K562 (cell line): ENCODE data around the gene KIRREL1. TPM values are rescaled to one million over a fixed set of nuclear protein-coding genes. Genes with fewer than 3 reads are reported as not detected.

ENCODE experiments used
- ATAC-seq: fragments of 200-7000 bp; cut with Tn5 transposase; 3 replicates; pipeline ENCODE4 v1.9.1; 2020; ENCODE audit warnings: moderate library complexity
- BruUV-seq: library from RNA; stranded (reverse); fragments of 400-500 nt; replicated peaks from 2 replicates; lab custom pipeline; 2021; lab: Mats Ljungman, UMichigan
- CTCF ChIA-PET: fragments of 300-600 bp; formaldehyde crosslinking; extraction: SDS; loops from one replicate; lab custom pipeline; 2021; ENCODE audit warnings: low intra/inter-chr PET ratio; lab: Yijun Ruan, JAX
- POLR2A ChIA-PET: fragments of 300-600, 350-650 bp; sonication (Branson Sonifier 250); formaldehyde crosslinking; extraction: SDS; loops from one replicate; lab custom pipeline; 2021; ENCODE audit warnings: antibody characterized with exemption, inconsistent platforms; lab: Yijun Ruan, JAX
- DNase-seq, 4 experiments: peaks; one replicate each; pipeline versions ENCODE4 v3.0.0 to v3.0.0-alpha.2; 2011 to 2018; ENCODE audit warnings: low spot score in 3 of 4, mixed read lengths in 3 of 4; ENCODE audit errors: extremely low read depth in 1 of 4
- FAIRE-seq: peaks from 2 replicates; lab custom pipeline; 2011; peaks lifted over from hg19 to GRCh38; lab: Jason Lieb, UNC
- H2AFZ ChIP-seq: 2 replicates; pipeline ENCODE4 v1.6.0; 2011; ENCODE audit warnings: low read depth, low read length, control low read depth, inconsistent platforms
- H3K27ac ChIP-seq: fragments of 200-600 bp; 3 replicates; pipeline ENCODE4 v1.8.0; 2011; ENCODE audit warnings: low read depth, mild to moderate bottlenecking, control low read depth, inconsistent platforms, low read length, moderate library complexity, mixed read lengths; ENCODE audit errors: extremely low read depth
- H3K27me3 ChIP-seq, 2 experiments: fragments of 300-600 bp in 1 of 2; 2 replicates in 1 of 2; 3 replicates in 1 of 2; pipeline versions ENCODE4 v1.6.0 to v1.8.0; 2011; ENCODE audit warnings: inconsistent platforms in 2 of 2, low read length in 2 of 2, mild to moderate bottlenecking in 1 of 2, mixed read lengths in 1 of 2, moderate library complexity in 1 of 2; ENCODE audit not compliant: control insufficient read depth in 2 of 2, insufficient read depth in 2 of 2
- H3K36me3 ChIP-seq: fragments of 300-600 bp; 3 replicates; pipeline ENCODE4 v1.8.0; 2011; ENCODE audit warnings: mild to moderate bottlenecking, low read length, inconsistent platforms; ENCODE audit not compliant: control insufficient read depth, insufficient read depth
- H3K4me1 ChIP-seq, 2 experiments: fragments of 200-600 bp in 1 of 2; replicated peaks in 1 of 2; 2 replicates in 1 of 2; 3 replicates in 1 of 2; pipeline versions ENCODE4 v1.5.1 to v1.8.0; 2011; ENCODE audit warnings: inconsistent platforms in 2 of 2, low read length in 2 of 2, mild to moderate bottlenecking in 1 of 2, mixed read lengths in 1 of 2, moderate library complexity in 1 of 2; ENCODE audit not compliant: control insufficient read depth in 2 of 2, insufficient read depth in 2 of 2
- H3K4me2 ChIP-seq: 2 replicates; pipeline ENCODE4 v1.6.1; 2011; ENCODE audit warnings: low read length, control low read depth, inconsistent platforms, mixed read lengths; ENCODE audit not compliant: insufficient read depth
- H3K4me3 ChIP-seq: fragments of 200-600 bp; sonication (generic), shearing (Covaris generic); 2 replicates; pipeline ENCODE4 v1.5.1; 2016; ENCODE audit warnings: control low read depth, inconsistent platforms
- H3K79me2 ChIP-seq: fragments of 200-600 bp; 3 replicates; pipeline ENCODE4 v1.8.0; 2011; ENCODE audit warnings: low read length, inconsistent platforms; ENCODE audit not compliant: control insufficient read depth, insufficient read depth
- H3K9ac ChIP-seq, 2 experiments: 2 replicates each; pipeline versions ENCODE4 v1.6.0 to v1.6.1; 2011; ENCODE audit warnings: low read depth in 2 of 2, low read length in 2 of 2, control low read depth in 1 of 2, inconsistent platforms in 1 of 2, mild to moderate bottlenecking in 1 of 2, mixed read lengths in 1 of 2; ENCODE audit not compliant: insufficient read depth in 1 of 2
- H3K9me1 ChIP-seq: one replicate; pipeline ENCODE4 v1.6.0; 2011; ENCODE audit warnings: inconsistent platforms, mild to moderate bottlenecking, low read length, moderate library complexity; ENCODE audit not compliant: control insufficient read depth, insufficient read depth
- H3K9me3 ChIP-seq: replicated peaks from 2 replicates; pipeline ENCODE4 v1.5.1; 2011; ENCODE audit warnings: low read depth, low read length, inconsistent platforms; ENCODE audit not compliant: control insufficient read depth, insufficient read depth
- H4K20me1 ChIP-seq: replicated peaks from 2 replicates; pipeline ENCODE4 v1.6.1; 2011; ENCODE audit warnings: low read length, inconsistent platforms, mixed read lengths; ENCODE audit not compliant: control insufficient read depth, insufficient read depth
- LCOR ChIP-seq: sonication (generic); formaldehyde crosslinking; IDR thresholded peaks from 2 replicates; pipeline ENCODE4 v1.8.0; 2022; ENCODE audit warnings: mild to moderate bottlenecking, missing genetic modification reagents
- RFX5 ChIP-seq: IDR thresholded peaks from 2 replicates; pipeline ENCODE4 v1.6.1; 2011; ENCODE audit warnings: low read depth, mild to moderate bottlenecking, improper control_type of control experiment, low read length
- SNIP1 ChIP-seq: fragments of 450-650 bp; IDR thresholded peaks from 2 replicates; pipeline ENCODE4 v1.7.1; 2017; ENCODE audit warnings: low read depth, mild to moderate bottlenecking
- ZNF124 ChIP-seq: sonication (generic); formaldehyde crosslinking; IDR thresholded peaks from 2 replicates; pipeline ENCODE4 v1.8.1; 2022; ENCODE audit warnings: missing genetic modification reagents
- ZNF263 ChIP-seq: sonication (generic); formaldehyde crosslinking; IDR thresholded peaks from 2 replicates; pipeline ENCODE4 v1.8.0; 2022; ENCODE audit warnings: mild to moderate bottlenecking, missing genetic modification reagents, borderline replicate concordance
- WGBS: fragments of 100-300 bp; shearing (Covaris generic); methylation state at CpG from one replicate; pipeline ENCODE4 v1.1.6; 2016; ENCODE audit warnings: low coverage, mixed read lengths; ENCODE audit not compliant: insufficient coverage; ENCODE audit errors: missing lambda C conversion rate; 5-methylcytosine and 5-hydroxymethylcytosine counted together
- in situ Hi-C: fragments of 300-500 bp; cut with MboI; formaldehyde crosslinking; loops from 4 replicates; pipeline ENCODE4 v1.15.0; 2018; ENCODE audit warnings: inconsistent platforms, mixed read lengths
- intact Hi-C: fragments of 100-400 bp; cut with micrococcal nuclease; formaldehyde crosslinking; loops from 2 replicates; pipeline ENCODE4 v1.14.2; 2022
- polyA plus RNA-seq, 8 experiments: library from polyadenylated mRNA; depleted of rRNA in 4 of 8; stranded (reverse) in 5 of 8; unstranded in 3 of 8; fragments of >200 nt; fragmentation: Nextera tagmentation in 2 of 8; fragmentation: Illumina TruSeq in 1 of 8; extraction: Ambion mirVana in 2 of 8; extraction: Trizol in 1 of 8; gene quantifications; 2 replicates each; pipeline versions ENCODE4 v1.2.1 to v1.2.3, GENCODE V29; 2011 to 2014; ENCODE audit warnings: inconsistent platforms in 1 of 8, missing spikeins in 1 of 8
- total RNA-seq, 7 experiments: library from RNA; depleted of rRNA in 6 of 7; stranded (reverse); fragments of >200 nt in 6 of 7; fragmentation: Illumina TruSeq in 2 of 7; extraction: Trizol in 2 of 7; gene quantifications; 2 replicates each; pipeline versions ENCODE4 v1.2.1 to v1.2.3, GENCODE V29; 2011 to 2021; ENCODE audit warnings: low replicate concordance in 1 of 7
- TF ChIP-seq, protein P1 (sequence below): fragments of 200-800 bp; sonication (Bioruptor generic); IDR thresholded peaks from 2 replicates; pipeline ENCODE4 v1.6.1; 2017; ENCODE audit warnings: missing genetic modification characterization, missing compliant biosample characterization
- TF ChIP-seq, protein P2 (sequence below): fragments of 450-650 bp; formaldehyde crosslinking; IDR thresholded peaks from 2 replicates; pipeline ENCODE4 v1.4.0; 2020; ENCODE audit warnings: mild to moderate bottlenecking, moderate library complexity
- TF ChIP-seq, protein P3 (sequence below): sonication (generic); formaldehyde crosslinking; IDR thresholded peaks from 2 replicates; pipeline ENCODE4 v1.8.0; 2022; ENCODE audit warnings: mild to moderate bottlenecking, missing genetic modification reagents

Gene KIRREL1
- total and polyA plus RNA-seq, 9 of the 15 experiments (the other 6 are each of a cell fraction or from before 2014, with no cell fraction given): under 0.01 to 0.22 (median 0.03) TPM; not detected in 3

DNA sequence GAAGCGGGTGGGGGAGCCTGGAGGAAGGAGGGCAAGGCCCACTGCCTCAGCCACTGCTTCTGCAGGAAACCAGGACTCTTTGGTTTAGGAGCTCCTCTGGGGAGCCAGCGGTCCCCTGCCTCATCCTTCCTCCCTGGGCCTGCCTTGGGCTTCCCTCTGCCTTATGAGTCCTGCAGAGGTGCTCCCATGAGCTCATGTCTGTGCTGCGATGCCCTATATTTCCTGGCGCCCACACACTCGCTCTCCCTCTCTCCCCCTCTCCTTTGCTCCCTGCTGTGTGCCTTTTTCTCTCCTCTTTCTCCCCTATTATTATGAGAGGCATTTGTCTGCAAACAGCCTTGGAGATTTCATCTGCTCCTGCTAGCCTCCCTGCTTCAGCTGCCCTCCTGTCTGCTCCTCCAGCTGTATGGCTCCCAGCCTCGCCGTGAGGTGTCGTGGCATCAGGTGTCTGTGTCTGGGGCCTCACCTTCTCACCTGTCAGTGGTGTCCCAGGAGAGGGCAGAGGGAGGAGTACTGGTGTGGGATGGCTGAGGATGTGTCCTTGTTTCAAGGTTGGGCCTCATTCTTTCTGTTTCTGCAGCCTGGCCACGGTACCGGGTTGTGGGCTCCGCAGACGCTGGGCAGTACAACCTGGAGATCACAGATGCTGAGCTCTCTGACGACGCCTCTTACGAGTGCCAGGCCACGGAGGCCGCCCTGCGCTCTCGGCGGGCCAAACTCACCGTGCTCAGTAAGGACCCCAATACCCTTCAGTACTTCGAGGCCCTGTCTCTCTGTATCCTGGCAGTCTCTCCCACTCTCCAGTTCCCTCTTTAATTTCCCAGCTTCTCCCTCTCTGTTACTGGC lies 84.2 kb downstream of the KIRREL1 start:
- 0% methylated on average over 20 of the region's 22 CpGs for WGBS
- Histone ChIP-seq H3K27me3 (peaks cover 6 to 43% of the 10 kb centered on the region in 2 experiments; a peak in 3 of 5 replicates), H3K27ac (no peak overlapping the region), H3K36me3 (no peaks in the 10 kb centered on the region), H3K4me1 (no peaks in the 10 kb centered on the region), H3K4me2 (no peak overlapping the region), H2AFZ (no peak overlapping the region), H3K9ac (no peak overlapping the region), H3K4me3 (no peak overlapping the region), H3K9me3 (no peaks in the 10 kb centered on the region), H4K20me1 (peaks cover 5% of the 10 kb centered on the region; the same call in 1 of the 2 replicates), H3K79me2 (no peaks in the 10 kb centered on the region), H3K9me1 (no peaks in the 10 kb centered on the region)
- no TSS peak for BruUV-seq
- DNase-seq (no peak), ATAC-seq (no peak), FAIRE-seq (no peak)
- ChIA-PET CTCF (no interaction called here), POLR2A (interaction anchor here (0.7 to 1.1 kb wide), 2 partner anchors 11 to 20 kb away, joined by 4 read pairs; no protein-coding TSS in a partner anchor)
- in situ Hi-C loops (no loop called here), intact Hi-C loops (no loop called here)
- TF ChIP-seq RFX5: no peak
- TF ChIP-seq ZNF263 (CRISPR knock-in tag): peak; percentile 67; the same call in 1 of the 2 replicates
- TF ChIP-seq, protein P1, sequence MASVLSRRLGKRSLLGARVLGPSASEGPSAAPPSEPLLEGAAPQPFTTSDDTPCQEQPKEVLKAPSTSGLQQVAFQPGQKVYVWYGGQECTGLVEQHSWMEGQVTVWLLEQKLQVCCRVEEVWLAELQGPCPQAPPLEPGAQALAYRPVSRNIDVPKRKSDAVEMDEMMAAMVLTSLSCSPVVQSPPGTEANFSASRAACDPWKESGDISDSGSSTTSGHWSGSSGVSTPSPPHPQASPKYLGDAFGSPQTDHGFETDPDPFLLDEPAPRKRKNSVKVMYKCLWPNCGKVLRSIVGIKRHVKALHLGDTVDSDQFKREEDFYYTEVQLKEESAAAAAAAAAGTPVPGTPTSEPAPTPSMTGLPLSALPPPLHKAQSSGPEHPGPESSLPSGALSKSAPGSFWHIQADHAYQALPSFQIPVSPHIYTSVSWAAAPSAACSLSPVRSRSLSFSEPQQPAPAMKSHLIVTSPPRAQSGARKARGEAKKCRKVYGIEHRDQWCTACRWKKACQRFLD (CRISPR knock-in tag): no peak
- TF ChIP-seq, protein P2, sequence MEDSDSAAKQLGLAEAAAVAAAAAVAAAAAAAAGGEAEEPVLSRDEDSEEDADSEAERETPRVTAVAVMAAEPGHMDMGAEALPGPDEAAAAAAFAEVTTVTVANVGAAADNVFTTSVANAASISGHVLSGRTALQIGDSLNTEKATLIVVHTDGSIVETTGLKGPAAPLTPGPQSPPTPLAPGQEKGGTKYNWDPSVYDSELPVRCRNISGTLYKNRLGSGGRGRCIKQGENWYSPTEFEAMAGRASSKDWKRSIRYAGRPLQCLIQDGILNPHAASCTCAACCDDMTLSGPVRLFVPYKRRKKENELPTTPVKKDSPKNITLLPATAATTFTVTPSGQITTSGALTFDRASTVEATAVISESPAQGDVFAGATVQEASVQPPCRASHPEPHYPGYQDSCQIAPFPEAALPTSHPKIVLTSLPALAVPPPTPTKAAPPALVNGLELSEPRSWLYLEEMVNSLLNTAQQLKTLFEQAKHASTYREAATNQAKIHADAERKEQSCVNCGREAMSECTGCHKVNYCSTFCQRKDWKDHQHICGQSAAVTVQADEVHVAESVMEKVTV (CRISPR knock-in tag): no peak
- TF ChIP-seq ZNF124 (CRISPR knock-in tag): no peak
- no peak for TF ChIP-seq SNIP1
- no peak for TF ChIP-seq LCOR (CRISPR knock-in tag)
- TF ChIP-seq, protein P3, sequence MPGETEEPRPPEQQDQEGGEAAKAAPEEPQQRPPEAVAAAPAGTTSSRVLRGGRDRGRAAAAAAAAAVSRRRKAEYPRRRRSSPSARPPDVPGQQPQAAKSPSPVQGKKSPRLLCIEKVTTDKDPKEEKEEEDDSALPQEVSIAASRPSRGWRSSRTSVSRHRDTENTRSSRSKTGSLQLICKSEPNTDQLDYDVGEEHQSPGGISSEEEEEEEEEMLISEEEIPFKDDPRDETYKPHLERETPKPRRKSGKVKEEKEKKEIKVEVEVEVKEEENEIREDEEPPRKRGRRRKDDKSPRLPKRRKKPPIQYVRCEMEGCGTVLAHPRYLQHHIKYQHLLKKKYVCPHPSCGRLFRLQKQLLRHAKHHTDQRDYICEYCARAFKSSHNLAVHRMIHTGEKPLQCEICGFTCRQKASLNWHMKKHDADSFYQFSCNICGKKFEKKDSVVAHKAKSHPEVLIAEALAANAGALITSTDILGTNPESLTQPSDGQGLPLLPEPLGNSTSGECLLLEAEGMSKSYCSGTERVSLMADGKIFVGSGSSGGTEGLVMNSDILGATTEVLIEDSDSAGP: no peak
